Cardiac muscle cell (in vitro differentiated cells and primary cell): ENCODE data around the gene CLCN5. TPM values are rescaled to one million over a fixed set of nuclear protein-coding genes. Genes with fewer than 3 reads are reported as not detected.

Experiments used
- DNase-seq, 2 donors: peaks; one replicate each; pipeline versions ENCODE4 v3.0.0 to v3.0.0-alpha.2; 2010 to 2017; ENCODE audit warnings: low read depth in 1 of 2, low spot score in 1 of 2
- H3K27ac ChIP-seq: fragments of 200-600 bp; sonication (generic); 2 replicates; pipeline ENCODE4 v1.5.1; 2016
- H3K27me3 ChIP-seq: fragments of 200-600 bp; sonication (generic); 2 replicates; pipeline ENCODE4 v1.6.0; 2016; ENCODE audit warnings: control low read depth
- H3K36me3 ChIP-seq: fragments of 200-600 bp; sonication (generic); 2 replicates; pipeline ENCODE4 v1.5.1; 2016; ENCODE audit warnings: control low read depth
- H3K4me1 ChIP-seq: fragments of 200-600 bp; sonication (generic); 2 replicates; pipeline ENCODE4 v1.8.1; 2017; ENCODE audit warnings: low read depth, mild to moderate bottlenecking, mixed run types
- H3K4me3 ChIP-seq: fragments of 200-600 bp; sonication (generic); 2 replicates; pipeline ENCODE4 v1.5.1; 2016; ENCODE audit warnings: mild to moderate bottlenecking
- H3K9me3 ChIP-seq: fragments of 200-600 bp; sonication (generic); 2 replicates; pipeline ENCODE4 v1.5.1; 2017; ENCODE audit warnings: low read depth, mild to moderate bottlenecking, control low read depth
- polyA plus RNA-seq: library from polyadenylated mRNA; unstranded; fragments of >200 nt; fragmentation: Nextera tagmentation; extraction: Ambion mirVana; gene quantifications from 2 replicates; pipeline ENCODE4 v1.2.1, GENCODE V29; 2016
- total RNA-seq: library from RNA; depleted of rRNA; stranded (reverse); fragments of >200 nt; gene quantifications from 2 replicates; pipeline ENCODE4 v1.2.3, GENCODE V29; 2016
- TF ChIP-seq, protein P1 (sequence below): IDR thresholded peaks from 2 replicates; pipeline ENCODE4 v1.5.1; 2012; ENCODE audit warnings: low read depth, mild to moderate bottlenecking, low read length

CLCN5 gene
- total and polyA plus RNA-seq, 2 experiments from 2014 or later, result 6.6 to 16.6 TPM

DNA sequence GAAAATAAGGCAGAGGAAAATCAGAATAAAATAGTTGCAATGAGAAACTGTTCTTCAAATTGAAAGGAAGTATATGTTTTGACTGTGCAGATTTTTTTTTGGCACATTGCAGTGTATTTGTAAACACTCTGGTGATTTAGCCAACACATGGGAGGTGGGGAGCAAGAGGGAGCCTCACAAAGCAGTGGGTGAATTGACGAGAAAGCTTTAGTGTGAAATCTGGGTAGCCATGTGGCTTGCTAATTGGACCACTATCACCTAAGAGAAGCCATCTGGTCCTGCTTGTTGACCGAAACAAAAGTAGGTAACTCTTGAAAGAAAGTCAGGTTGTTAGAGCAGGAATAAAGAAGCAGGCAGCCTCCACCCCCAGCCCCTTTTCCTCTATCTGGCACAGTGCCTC is 10.4 kb downstream of the CLCN5 start:
- Histone ChIP-seq H3K4me1 (no peaks in the 10 kb centered on the region), H3K9me3 (no peaks in the 10 kb centered on the region), H3K4me3 (no peak overlapping the region), H3K27me3 (no peaks in the 10 kb centered on the region), H3K27ac (no peak overlapping the region), H3K36me3 (no peaks in the 10 kb centered on the region)
- no peak for DNase-seq
- TF ChIP-seq, protein P1, sequence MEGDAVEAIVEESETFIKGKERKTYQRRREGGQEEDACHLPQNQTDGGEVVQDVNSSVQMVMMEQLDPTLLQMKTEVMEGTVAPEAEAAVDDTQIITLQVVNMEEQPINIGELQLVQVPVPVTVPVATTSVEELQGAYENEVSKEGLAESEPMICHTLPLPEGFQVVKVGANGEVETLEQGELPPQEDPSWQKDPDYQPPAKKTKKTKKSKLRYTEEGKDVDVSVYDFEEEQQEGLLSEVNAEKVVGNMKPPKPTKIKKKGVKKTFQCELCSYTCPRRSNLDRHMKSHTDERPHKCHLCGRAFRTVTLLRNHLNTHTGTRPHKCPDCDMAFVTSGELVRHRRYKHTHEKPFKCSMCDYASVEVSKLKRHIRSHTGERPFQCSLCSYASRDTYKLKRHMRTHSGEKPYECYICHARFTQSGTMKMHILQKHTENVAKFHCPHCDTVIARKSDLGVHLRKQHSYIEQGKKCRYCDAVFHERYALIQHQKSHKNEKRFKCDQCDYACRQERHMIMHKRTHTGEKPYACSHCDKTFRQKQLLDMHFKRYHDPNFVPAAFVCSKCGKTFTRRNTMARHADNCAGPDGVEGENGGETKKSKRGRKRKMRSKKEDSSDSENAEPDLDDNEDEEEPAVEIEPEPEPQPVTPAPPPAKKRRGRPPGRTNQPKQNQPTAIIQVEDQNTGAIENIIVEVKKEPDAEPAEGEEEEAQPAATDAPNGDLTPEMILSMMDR, result no peak

DNA sequence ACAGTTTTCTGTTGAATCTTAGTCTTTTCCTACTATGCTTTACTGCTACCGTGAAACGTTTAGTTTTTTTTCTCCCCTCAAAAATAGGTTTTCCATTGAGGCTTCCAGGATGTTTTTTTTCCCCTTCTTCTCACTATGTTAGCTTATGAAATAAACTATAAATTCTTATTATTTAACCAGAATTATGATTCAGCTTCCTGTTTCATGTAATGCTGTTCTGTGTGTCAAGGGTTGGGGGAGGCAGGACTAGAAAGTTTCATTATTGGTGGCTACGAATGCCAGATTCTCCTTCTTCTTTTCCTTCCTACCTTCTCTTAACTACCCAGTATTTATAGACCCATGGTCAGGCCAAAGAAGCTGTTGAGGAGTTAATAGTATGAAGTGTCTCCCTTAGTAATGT is 11.8 kb downstream of the CLCN5 start:
- H3K4me3 ChIP-seq, result no peak overlapping the region
- peak in 1 of 2 donors; percentile 24 for DNase-seq
- H3K27ac ChIP-seq, result no peak overlapping the region
- TF ChIP-seq, protein P1, result no peak
- no peaks in the 10 kb centered on the region for H3K36me3 ChIP-seq
- no peaks in the 10 kb centered on the region for H3K4me1 ChIP-seq
- H3K9me3 ChIP-seq, result no peaks in the 10 kb centered on the region
- no peaks in the 10 kb centered on the region for H3K27me3 ChIP-seq

DNA sequence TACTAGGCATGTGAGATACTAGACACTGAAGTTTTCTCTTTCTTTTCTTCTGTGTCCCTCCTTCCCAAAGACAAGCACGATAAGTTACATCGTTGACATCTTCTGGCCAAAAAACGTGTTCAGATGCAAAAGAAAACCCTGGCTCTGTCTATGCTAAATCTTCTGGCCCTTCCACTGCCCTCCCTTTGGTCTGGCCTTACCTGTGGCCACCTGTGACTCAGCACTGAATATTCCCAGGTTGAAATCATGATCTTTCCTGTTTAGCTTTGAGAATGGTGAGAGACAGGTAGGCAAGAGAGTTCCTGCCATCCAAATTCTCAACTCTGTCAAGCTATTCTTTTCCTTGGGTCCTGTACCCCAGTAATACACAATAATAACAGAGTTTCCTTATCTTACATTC is 12.3 kb downstream of the CLCN5 start:
- H3K9me3 ChIP-seq, result no peaks in the 10 kb centered on the region
- TF ChIP-seq, protein P1, result no peak
- no peaks in the 10 kb centered on the region for H3K27me3 ChIP-seq
- no peak overlapping the region for H3K27ac ChIP-seq
- no peak overlapping the region for H3K4me3 ChIP-seq
- DNase-seq, result no peak
- H3K36me3 ChIP-seq, result no peaks in the 10 kb centered on the region
- H3K4me1 ChIP-seq, result no peaks in the 10 kb centered on the region

DNA sequence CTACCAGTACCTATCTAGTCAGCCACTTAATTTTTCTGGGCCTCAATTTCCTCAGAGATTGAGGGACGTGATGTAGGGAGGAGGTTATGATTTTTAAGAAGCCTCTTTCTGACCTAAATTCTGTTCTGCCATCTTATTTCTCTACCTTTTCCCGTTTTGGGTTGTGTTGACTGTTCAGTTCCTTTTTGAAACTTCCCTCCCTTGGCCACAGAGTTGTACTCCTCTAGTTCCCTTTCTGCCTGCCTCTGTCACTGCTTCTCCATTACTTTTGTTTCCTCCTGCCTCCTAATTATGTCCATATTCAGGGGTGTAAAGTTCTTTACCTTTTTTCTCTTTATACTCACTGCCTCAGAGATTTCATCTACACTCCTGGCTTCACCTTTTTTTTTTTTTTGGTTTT is 25.4 kb downstream of the CLCN5 start:
- no peak for DNase-seq
- H3K4me3 ChIP-seq, result no peak overlapping the region
- peaks cover 12% of the 10 kb centered on the region for H3K4me1 ChIP-seq
- H3K36me3 ChIP-seq, result no peaks in the 10 kb centered on the region
- TF ChIP-seq, protein P1, result no peak
- no peak overlapping the region for H3K27ac ChIP-seq
- no peaks in the 10 kb centered on the region for H3K9me3 ChIP-seq
- H3K27me3 ChIP-seq, result no peaks in the 10 kb centered on the region

DNA sequence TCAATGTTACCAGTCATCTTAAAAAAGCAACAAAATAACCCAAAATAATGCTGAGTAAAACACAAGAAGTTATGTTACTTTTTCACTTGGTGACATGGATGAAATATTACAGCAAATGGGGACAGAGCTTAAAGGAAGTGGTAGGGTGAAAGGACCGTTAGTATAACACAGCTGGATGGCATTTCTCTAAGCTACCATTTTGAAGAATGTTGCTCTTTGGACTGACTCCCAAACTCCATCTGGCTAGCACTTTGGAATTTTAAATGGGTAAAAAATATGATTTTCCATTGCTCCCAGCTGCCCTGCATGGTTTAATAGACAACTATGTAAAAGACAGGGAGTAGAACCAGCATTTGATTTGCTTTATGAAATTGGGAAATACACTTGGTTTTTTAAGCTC is 27.6 kb downstream of the CLCN5 start:
- Histone ChIP-seq H3K9me3 (no peaks in the 10 kb centered on the region), H3K4me3 (no peak overlapping the region), H3K27me3 (no peaks in the 10 kb centered on the region)

More for the DNA sequence above, 27.6 kb downstream of the CLCN5 start:
- no peak for DNase-seq
- Histone ChIP-seq H3K4me1 (peaks cover 12% of the 10 kb centered on the region), H3K27ac (no peak overlapping the region), H3K36me3 (no peaks in the 10 kb centered on the region)
- TF ChIP-seq, protein P1, result no peak
